OCI-LY7 (cell line): ENCODE results near the gene SAT2.

ENCODE experiments used
- CTCF ChIP-seq: fragments of 200-600 bp; sonication (generic); conservative IDR thresholded peaks from 2 replicates; pipeline ENCODE4 v1.5.1; 2014; ENCODE audit warnings: mild to moderate bottlenecking, antibody characterized with exemption, low read length, moderate library complexity, mixed read lengths
- EZH2phosphoT487 ChIP-seq: fragments of 200-600 bp; sonication (generic); IDR thresholded peaks from 2 replicates; pipeline ENCODE4 v1.6.1; 2018; ENCODE audit warnings: low read depth, borderline replicate concordance, mild to moderate bottlenecking, mixed run types, antibody characterized with exemption, low read length, moderate library complexity, mixed read lengths

DNA sequence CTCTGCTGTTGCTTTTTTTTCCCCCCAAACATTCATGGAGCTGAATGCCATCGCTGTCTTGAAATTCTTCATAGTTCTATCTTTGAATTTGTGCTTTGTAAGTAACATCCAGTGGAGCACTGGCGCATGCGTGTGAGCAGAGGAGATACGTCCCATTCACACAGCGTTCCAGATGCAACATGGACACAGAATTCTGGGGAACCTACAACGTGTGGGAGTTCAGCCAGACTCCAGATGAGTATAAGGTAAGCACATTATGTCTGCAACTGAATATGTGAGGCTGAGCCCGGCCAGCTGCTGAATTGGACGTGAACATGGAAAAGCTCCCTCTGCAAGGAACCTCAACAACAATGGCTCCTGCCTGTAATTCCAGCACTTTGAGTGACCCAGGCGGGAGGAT, 18.8 kb upstream of the SAT2 start:
- TF ChIP-seq CTCF (no peak), EZH2phosphoT487 (no peak)
